Ishikawa (cell line): Measurements from ENCODE around the gene DAAM1.

Source experiments
- CREB1 ChIP-seq: IDR thresholded peaks from 2 replicates; pipeline ENCODE4 v1.6.1; 2012; ENCODE audit warnings: low read depth
- EGR1 ChIP-seq: IDR thresholded peaks from 2 replicates; pipeline ENCODE4 v1.6.1; 2012
- EP300 ChIP-seq: IDR thresholded peaks from 2 replicates; pipeline ENCODE4 v1.6.1; 2012; ENCODE audit warnings: borderline replicate concordance
- FOXM1 ChIP-seq: IDR thresholded peaks from 2 replicates; pipeline ENCODE4 v1.6.1; 2012; ENCODE audit warnings: low read depth, borderline replicate concordance
- NFIC ChIP-seq: IDR thresholded peaks from 2 replicates; pipeline ENCODE4 v1.6.1; 2012
- RAD21 ChIP-seq: IDR thresholded peaks from 2 replicates; pipeline ENCODE4 v1.6.1; 2012; ENCODE audit warnings: low read depth
- TAF1 ChIP-seq: IDR thresholded peaks from 2 replicates; pipeline ENCODE4 v1.6.1; 2012; ENCODE audit warnings: low read depth, mild to moderate bottlenecking
- YY1 ChIP-seq: IDR thresholded peaks from 2 replicates; pipeline ENCODE4 v1.6.1; 2012; ENCODE audit warnings: low read depth
- ZBTB7A ChIP-seq: IDR thresholded peaks from 2 replicates; pipeline ENCODE4 v1.6.1; 2012; ENCODE audit warnings: low read depth
- TF ChIP-seq, protein P1 (sequence below): IDR thresholded peaks from 2 replicates; pipeline ENCODE4 v1.6.1; 2012
- TF ChIP-seq, protein P2 (sequence below): IDR thresholded peaks from 2 replicates; pipeline ENCODE4 v1.6.1; 2012; ENCODE audit warnings: low read depth, mild to moderate bottlenecking

DNA sequence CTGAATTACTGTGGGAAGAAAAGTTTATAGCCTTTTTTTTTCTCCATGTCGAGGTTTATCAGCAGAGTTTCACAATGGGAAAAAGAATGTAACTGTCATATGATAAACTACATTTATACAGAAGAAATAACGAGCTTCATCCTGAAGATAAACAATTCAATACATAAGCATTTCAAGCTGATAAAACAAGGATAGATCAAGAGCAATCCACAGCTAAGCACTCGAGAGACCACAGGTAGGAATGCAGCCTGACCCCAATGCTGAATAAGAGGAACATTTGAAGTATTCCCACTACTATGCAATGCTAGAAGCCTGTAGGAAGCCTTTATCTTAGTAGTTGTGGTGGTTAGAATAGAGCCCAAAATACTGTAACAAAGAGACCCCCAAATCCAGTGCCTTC lies 32.6 kb upstream of the DAAM1 start:
- TF ChIP-seq RAD21 (no peak), EGR1 (no peak), ZBTB7A (no peak), TAF1 (no peak), EP300 (no peak), FOXM1 (no peak), CREB1 (no peak), YY1 (no peak), NFIC (no peak)
- TF ChIP-seq, protein P1, sequence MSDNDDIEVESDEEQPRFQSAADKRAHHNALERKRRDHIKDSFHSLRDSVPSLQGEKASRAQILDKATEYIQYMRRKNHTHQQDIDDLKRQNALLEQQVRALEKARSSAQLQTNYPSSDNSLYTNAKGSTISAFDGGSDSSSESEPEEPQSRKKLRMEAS = no peak
- TF ChIP-seq, protein P2, sequence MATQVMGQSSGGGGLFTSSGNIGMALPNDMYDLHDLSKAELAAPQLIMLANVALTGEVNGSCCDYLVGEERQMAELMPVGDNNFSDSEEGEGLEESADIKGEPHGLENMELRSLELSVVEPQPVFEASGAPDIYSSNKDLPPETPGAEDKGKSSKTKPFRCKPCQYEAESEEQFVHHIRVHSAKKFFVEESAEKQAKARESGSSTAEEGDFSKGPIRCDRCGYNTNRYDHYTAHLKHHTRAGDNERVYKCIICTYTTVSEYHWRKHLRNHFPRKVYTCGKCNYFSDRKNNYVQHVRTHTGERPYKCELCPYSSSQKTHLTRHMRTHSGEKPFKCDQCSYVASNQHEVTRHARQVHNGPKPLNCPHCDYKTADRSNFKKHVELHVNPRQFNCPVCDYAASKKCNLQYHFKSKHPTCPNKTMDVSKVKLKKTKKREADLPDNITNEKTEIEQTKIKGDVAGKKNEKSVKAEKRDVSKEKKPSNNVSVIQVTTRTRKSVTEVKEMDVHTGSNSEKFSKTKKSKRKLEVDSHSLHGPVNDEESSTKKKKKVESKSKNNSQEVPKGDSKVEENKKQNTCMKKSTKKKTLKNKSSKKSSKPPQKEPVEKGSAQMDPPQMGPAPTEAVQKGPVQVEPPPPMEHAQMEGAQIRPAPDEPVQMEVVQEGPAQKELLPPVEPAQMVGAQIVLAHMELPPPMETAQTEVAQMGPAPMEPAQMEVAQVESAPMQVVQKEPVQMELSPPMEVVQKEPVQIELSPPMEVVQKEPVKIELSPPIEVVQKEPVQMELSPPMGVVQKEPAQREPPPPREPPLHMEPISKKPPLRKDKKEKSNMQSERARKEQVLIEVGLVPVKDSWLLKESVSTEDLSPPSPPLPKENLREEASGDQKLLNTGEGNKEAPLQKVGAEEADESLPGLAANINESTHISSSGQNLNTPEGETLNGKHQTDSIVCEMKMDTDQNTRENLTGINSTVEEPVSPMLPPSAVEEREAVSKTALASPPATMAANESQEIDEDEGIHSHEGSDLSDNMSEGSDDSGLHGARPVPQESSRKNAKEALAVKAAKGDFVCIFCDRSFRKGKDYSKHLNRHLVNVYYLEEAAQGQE = no peak
